HG03432 (cell line): ENCODE measurements around the gene RTF2.
"Not testable (repeated sequence)": the region's sequence is repeated elsewhere in the genome, so short reads cannot be mapped to it uniquely, and the experiment has no call there.

Source experiments
- ATAC-seq: cut with Tn5 transposase; IDR thresholded peaks from one replicate; pipeline ENCODE4 v1.9.1; 2021; ENCODE audit warnings: mild to moderate bottlenecking, moderate library complexity; ENCODE audit not compliant: unreplicated experiment

Gene RTF2

DNA sequence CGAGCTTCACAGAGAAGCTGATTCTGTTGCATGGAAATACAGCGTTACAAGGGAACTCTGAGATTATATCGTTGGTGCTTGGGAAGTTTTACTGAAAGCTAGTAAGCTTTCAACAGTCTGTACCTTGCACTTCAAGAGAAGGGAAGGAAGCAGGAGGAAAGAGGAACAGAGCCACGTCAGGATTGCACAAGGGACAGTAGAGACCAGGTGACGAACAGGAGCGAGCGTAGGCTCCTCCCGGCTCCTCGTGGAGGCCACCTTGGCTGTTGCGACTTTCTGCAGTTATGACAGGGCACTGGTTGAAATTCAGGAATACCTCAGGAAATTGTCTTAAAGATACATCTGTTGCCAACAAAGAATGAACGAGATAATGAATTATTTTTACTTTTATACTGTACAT, 18.8 kb downstream of the RTF2 start:
- no peak for ATAC-seq

DNA sequence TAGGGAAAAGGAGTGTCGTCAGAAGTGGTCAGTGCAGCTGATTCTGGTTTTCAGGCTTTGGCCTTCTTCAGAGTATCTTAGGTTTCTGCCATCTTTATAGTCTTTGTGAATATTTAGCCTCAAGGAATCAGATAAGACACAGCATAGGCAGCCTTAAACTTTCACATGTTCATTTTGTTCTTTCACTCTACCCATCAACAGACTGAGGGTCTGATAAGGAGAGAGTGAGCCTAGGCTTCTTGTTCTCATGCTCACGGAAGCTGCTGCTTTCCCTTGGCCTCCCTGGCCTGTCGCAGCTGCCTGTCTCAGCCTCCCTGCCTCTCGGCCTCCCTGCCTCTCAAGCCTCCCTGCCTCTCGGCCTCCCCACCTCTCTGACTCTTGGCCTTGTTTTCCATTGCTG, 20.1 kb downstream of the RTF2 start:
- ATAC-seq, result no peak

DNA sequence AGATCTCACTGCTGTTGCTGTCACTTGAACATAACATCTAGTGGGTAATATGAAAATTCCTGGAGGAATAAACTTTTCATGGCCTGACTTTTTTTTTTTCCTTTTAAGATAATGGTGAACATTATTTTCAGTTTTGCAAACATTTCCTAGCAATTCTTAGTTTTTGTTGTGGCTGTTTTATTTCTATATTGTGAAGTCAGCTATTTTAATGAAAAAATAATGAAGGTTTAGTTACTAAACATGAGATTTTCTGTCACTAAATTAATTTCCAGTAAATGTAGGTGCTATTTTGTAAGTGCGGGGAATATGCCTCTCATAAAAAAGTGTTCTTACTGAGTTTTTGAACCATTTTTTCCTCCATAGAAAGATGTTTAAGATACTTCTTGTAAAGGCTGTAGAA, 32.7 kb downstream of the RTF2 start:
- no peak for ATAC-seq

DNA sequence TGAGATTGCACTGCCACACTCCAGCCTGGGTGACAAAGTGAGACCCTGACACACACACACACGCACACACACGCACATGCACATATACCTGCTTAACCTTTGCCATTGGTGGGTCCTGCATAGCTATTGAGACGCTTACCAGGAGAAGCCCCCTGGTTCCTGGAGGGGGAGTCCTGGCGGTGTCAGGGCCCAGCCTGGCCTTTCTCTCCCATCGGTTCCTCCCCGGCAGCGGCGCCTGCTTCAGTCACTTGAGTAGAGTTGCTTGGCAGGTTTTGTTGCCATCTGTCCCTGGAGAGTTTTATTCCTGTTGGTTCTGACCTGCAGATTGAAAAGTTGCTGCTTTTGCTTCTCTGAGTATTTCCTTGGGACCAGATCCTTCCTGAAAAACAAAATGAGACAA, 35.5 kb downstream of the RTF2 start:
- no peak for ATAC-seq

DNA sequence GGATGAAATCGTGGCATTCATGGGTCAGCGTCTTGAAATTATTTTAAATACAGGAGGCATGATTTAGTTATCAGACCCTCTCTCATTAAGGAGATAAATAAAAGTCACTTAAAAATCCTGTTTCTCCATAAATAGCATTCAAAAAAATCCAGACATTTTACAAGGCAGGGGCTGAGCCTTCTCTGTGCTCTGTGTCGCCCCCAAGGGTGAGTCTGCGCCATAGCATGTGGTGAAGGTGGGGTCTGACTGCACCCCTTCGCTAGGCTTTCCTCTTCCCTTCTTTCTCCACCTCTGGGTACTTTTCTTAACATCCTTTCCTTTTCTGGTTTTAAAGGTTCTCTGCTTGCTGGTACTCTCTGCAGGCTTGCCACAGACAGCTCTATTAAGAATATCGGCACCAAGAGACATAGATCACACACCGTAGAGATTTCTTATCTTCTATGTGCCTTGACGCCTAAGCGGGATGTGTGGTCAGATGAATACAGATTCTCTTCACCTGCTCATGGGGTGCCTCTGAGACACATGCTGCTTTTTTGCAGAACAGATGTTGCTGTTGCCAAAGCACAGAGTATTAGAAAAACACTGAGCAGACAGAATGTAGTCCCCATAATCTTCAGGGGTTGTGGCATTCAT, 36.1 kb downstream of the RTF2 start:
- ATAC-seq, result no peak

DNA sequence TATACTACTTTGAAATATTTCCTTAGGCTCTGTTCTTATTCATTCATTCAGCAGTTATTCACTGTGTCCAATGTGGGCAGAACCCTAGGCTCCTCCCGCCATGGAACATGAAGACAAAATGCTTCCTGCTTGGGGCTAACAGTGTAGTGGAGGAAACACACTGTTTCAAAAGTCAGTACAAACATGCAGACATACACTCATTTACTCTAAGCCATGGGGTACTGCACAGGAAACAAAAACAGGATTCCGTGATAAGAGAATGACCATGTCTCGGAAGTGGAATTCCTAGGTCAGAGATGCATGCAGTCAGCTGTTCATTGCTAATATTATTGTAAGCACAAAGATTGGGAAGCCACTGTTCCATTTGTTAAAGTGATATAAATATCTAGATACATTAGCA, 37.7 kb downstream of the RTF2 start:
- ATAC-seq, result no peak

DNA sequence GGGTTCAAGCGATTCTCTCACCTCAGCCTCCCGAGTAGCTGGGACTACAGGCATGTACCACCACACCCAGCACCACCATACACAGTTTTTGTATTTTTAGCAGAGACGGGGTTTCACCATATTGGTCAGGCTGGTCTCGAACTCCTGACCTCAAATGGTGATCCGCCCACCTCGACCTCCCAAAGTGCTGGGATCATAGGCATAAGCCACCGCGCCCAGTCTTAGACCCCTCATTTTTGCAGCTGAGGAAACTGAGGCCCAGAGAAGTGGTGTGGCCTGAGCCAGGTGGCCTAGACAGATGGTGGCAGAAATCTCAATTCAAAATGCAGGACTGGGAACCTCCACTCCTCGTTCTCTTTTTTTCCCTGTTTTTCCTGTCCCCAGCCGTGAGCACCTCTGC, 43.5 kb downstream of the RTF2 start:
- no peak for ATAC-seq

DNA sequence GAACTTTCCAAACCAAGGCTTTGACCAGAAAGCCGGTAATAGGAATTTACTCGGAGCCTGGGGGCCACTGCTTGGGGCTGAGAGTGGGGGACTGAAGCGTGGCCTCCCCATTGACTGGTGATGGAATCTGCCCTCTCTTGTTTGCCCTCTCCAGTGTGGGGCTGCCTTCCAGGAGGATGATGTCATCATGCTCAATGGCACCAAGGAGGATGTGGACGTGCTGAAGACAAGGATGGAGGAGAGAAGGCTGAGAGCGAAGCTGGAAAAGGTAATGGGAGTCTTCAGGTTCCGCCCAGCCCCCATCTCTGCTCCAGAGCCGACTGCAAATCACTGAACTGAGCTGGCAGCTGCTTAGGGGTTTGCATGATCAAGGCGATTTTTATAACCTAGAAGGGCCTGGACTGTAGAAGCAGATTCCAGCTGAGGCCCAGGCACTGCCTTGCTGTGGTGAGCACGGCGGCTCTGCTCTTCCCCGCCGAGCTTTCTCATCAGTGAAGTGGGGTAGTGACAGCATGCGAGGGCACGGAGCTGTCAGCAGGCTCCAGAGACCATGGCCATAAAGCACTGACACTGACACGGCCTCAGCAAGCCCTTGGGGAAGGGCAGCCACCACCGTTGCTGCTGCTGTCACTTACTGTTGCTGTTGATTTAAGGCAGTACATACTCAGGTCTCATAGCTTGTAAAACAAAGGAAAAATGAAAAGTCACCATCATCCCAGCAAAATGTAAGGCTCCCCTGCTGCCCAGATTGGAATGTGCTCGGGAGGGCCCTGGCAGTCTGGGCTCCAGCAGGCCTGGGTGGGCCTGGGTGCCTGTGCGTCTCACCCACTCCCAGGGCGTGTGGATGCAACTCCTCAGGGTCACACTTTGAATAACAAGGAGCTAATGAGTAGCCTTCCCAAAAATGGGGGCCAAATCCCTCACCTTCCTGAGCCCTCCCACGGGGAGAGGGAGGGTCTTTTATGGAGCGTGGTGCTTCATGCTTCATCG, 45.0 kb downstream of the RTF2 start:
- no peak for ATAC-seq

DNA sequence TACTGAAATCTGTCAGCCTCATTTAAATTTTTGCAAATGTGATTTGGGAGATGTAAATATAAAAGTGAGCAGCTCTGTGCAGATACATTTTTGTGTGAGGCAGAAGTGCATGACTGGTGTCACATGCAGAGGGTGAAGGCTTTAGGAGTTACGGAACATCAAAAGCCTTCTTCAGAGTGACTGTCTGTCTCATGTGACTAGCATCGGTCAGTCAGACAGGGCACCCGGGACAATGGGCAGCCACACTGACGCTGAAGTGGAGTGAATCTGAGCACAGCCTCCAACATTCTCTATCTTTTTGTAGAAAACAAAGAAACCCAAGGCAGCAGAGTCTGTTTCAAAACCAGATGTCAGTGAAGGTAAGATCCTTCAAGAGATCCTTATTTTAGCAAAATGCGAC, 48.2 kb downstream of the RTF2 start:
- no peak for ATAC-seq

DNA sequence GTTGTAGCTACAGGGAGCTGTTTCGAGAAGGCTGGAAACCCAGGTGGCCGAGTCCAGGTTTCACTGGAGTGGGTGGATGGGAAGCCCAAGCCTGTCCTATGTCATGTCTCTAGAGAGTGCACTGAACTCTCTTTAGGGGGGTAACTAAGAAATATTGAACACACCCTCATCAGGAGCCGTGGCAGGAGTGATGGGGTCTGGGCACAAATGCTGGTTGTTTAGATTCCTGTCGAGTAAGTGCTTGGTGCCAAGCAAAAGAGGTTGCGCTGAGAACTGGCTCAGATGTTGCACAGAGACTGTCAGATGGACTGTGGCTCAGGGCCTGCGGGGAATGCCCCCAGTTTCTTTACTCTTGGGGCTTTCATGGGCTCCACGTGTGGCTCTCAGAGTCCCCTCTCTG, 48.8 kb downstream of the RTF2 start:
- no peak for ATAC-seq

DNA sequence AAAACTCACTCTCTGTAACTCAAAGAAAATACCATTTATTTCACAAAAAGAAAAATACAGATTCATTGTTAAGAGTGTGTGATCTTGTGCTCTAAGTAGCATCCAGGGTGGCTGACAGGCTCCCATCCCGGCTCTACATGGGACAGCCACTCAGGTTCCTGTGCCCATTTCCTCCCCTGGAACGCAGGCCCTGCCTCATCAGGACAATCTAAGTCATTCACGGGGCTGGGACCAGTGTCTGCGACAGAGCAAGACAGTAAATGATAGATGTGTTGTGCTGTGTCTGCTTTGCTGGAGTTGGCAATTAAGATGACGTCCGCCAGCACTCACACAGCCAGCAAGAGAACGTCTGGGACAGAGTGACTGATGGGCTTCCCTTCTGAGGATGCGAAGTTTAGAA, 49.2 kb downstream of the RTF2 start:
- no peak for ATAC-seq

DNA sequence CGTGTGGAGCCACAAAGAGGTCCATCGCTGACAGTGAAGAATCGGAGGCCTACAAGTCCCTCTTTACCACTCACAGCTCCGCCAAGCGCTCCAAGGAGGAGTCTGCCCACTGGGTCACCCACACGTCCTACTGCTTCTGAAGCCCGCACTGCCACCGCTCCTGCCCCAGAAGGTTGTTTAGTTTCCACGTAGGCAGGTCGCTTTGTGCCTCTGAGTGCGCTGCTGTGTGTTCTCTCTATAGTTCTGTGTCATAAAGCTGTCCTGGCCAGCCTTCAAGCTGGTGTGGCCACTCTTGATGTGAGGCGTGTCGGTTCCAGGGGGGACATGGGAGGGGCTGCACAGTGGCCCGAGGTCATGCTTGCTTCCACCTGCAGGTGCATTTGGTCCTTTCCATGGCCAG, 49.7 kb downstream of the RTF2 start:
- ATAC-seq, result no peak

DNA sequence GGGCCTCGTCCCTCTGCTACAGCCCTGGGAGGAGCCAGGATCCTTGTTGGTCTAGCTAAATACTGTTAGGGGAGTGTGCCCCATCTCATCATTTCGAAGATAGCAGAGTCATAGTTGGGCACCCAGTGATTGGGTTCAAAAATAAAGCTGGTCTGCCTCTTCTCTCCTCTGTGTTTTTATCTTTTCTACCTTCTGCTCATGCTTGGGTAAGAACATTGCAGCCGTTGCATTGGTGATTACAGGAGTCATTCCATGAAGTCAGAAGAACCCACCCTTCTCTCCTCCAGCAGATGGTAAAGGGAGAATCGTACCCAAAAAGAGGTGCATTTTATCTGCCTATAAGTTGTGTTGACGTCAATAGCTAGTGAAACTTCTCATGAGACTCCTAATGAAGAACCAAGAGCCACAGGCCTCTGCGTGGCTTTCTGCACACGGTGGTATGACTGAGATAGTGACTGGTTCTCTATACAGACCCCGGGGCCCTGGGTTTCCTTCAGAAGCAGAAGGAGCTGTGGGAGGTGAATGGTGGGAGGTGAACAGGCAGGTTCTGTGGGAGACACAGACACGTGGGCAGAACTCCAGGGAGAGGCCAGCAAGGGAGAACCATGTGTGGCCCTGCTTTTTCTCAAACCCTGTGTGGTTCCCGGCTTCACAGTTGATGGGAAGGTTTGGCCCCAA, 50.4 kb downstream of the RTF2 start:
- ATAC-seq, result no peak

DNA sequence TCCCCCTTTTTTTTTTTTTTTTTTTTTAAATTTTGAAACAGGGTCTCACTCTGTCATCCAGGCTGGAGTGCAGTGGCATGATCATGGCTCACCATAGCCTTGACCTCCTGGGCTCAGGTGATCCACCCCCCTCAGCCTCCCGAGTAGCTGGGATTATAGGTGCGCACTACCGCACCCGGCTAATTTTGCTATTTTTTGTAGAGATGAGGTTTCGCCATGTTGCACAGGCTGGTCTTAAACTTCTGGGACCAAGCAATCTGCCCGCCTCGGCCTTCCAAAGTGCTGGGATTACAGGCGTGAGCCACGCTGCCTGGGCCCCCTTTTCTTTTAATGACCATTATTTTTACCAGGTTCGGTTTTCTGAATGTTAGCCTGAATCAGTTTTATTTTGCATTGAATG, 51.1 kb downstream of the RTF2 start:
- ATAC-seq, result no peak

DNA sequence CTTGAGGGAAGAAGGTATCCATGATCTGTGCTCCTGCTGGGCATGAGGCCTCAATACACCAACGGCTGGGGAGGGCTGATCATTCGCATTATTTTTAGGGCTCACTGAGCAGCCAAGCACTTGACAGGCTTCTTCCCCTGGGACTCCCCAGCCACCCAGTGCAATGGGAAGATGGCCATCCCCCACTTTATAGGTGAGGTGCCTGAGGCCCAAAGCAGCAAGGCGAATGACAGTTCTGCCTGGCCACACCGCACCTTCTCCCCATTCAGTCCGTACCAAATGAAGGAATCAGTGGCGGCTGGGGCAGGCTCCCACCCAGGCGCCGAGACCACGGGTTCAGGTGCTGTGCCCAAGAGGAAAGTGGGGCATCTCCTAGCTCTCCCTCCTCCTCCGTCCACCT, 51.8 kb downstream of the RTF2 start:
- ATAC-seq, result no peak

DNA sequence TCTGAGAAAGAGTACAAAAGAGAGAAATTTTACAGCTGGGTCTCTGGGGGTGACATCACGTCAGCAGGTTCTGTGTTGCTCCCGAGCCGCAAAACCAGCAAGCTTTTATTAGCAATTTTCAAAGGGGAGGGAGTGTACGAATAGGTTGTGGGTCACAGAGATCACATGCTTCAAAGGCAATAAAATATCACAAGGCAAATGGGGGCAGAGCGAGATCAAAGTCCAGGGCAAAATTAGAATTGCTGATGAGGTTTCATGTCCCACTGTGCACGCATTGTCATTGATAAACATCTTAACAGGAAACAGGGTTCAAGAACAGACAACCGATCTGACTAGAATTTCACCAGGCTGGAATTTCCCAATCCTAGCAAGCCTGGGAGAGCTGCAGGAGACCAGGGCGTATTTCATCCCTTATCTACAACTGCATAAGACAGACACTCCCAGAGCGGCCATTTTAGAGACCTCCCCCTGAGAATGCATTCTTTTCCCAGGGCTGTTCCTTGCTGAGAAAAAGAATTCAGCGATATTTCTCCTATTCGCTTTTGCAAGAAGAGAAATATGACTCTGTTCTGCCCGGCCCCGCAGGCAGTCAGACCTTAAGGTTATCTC, 52.4 kb downstream of the RTF2 start:
- not testable (repeated sequence) for ATAC-seq

DNA sequence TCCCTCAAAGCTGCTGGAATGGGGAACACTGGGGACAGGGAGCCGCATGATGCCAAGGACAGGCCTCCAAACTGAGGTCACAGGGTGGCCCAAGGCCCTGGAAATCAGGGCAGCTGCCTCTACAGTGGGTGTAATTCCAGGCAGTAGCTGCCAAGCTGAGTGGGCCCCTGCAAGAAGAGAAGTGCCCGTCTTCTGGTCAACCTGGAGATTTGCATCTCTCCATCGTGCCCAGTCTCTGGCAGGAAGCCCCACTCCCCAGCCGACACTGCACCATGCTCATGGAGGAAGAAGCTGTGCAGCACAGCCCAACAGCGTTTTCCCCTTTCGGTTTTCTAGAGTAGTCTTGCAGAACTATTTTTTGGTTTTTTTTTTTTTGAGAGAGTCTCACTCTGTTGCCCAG, 53.9 kb downstream of the RTF2 start:
- ATAC-seq, result no peak

DNA sequence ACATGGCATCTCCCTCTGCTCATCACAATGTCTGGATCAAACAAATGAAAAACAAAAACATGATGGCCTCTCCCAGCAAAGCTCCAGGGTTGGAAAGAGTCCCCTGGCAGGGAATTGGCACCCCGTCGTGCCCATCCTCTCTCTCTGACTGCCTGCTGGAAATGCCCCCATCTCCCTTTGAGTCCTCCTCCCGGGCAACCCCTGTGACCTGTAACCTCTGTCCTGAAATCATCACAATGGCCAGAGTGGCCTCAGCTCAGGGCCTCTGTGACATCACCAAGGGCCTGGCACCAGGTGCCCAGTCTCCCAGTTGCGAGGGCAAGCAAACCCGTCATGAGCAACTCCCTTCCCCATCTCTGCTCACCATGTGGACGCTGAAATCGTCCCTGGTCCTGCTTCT, 56.0 kb downstream of the RTF2 start, which contains the start of gene FAM209A:
Gene FAM209A, plus strand, starts transcription at position 301 of the 400 bp plus-strand sequence. Its CDS starts 65 bp downstream, at position 366.
- not testable (repeated sequence) for ATAC-seq

DNA sequence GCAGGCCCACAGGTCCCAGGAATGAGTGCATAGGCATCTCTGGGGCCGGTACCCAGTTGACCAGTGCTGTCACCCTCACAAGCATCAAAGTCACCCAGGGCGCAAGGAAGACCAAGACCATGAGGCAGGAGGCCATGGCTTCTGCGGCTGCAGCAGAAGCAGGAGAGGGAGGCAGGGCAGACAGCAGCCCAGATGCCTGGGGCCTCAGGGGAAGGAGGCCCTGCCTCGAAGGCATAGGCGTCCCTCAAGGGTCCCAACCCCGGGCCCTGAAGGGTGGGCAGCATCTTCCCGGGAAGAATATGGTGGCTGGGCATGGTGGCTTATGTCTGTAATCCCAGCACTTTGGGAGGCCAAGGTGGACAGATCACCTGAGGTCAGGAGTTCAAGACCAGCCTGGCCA, 59.1 kb downstream of the RTF2 start:
- no peak for ATAC-seq

DNA sequence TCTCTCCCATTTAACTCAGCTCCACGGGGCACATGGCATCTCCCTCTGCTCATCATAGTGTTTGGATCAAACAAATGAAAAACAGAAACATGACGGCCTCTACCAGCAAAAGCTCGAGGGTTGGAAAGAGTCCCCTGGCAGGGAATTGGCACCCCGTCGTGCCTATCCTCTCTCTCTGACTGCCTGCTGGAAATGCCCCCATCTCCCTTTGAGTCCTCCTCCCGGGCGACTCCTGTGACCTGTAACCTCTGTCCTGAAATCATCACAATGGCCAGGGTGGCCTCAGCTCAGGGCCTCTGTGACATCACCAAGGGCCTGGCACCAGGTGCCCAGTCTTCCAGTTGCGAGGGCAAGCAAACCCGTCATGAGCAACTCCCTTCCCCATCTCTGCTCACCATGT, 64.5 kb downstream of the RTF2 start, which contains the start of gene FAM209B:
Gene FAM209B, plus strand, starts transcription at position 301 of the 400 bp plus-strand sequence. Its CDS starts 96 bp downstream, at position 397.
- not testable (repeated sequence) for ATAC-seq

DNA sequence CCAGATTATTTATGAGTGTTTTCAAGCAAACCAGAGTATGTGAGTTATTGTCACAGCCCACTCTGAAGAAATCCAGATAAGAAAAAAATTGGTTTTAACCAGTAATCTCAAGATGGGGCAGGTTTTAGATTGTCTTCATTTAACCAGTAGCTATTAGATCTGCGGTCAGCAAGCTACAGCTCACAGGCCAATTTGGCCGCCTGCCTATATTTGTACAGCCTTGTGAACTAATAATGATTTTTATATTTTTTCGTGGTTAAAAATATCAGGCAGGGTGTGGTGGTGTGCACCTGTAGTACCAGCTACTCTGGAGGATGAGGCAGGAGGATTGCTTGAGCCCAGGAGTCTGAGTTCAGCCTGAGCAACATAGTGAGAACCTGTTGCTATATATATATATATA, 69.6 kb downstream of the RTF2 start:
- no peak for ATAC-seq
